Tibial artery (tissue), 4 donors: ENCODE measurements around the gene ACBD5.
"Not testable (repeated sequence)": the region's sequence is repeated elsewhere in the genome, so short reads cannot be mapped to it uniquely, and the experiment has no call there.

Experiments
- DNase-seq, 2 donors: peaks; one replicate each; pipeline ENCODE4 v3.0.0-alpha.2; 2019
- H3K27ac ChIP-seq, 2 donors: fragments of 200-600 bp; sonication (generic) in 1 of 2; 1 replicate in 1 of 2; 2 replicates in 1 of 2; pipeline ENCODE4 v1.5.1; 2018 to 2019; ENCODE audit warnings: mild to moderate bottlenecking in 1 of 2
- H3K27me3 ChIP-seq, 2 donors: fragments of 200-600 bp; sonication (generic) in 1 of 2; one replicate each; pipeline versions ENCODE4 v1.5.1 to v1.6.0; 2016 to 2019
- H3K36me3 ChIP-seq, 3 donors: fragments of 200-600 bp; sonication (generic) in 2 of 3; one replicate each; pipeline ENCODE4 v1.5.1; 2016 to 2019; ENCODE audit warnings: mild to moderate bottlenecking in 2 of 3
- H3K4me1 ChIP-seq, 4 donors: fragments of 200-600 bp; sonication (generic) in 2 of 4; 1 replicate in 3 of 4; 2 replicates in 1 of 4; pipeline ENCODE4 v1.5.1; 2016 to 2019
- H3K4me3 ChIP-seq, 2 donors: fragments of 200-600 bp; sonication (generic) in 1 of 2; 1 replicate in 1 of 2; 2 replicates in 1 of 2; pipeline ENCODE4 v1.5.1; 2018 to 2019; ENCODE audit warnings: mild to moderate bottlenecking in 2 of 2
- H3K9me3 ChIP-seq, 3 donors: fragments of 200-600 bp; sonication (generic) in 1 of 3; one replicate each; pipeline ENCODE4 v1.5.1; 2016 to 2019
- CTCF ChIP-seq, 2 experiments: fragments of 200-600 bp in 1 of 2; fragments of 450-650 bp in 1 of 2; IDR thresholded peaks; one replicate each; pipeline ENCODE4 v1.5.1; 2017 to 2019; ENCODE audit warnings: antibody characterized with exemption in 2 of 2, mild to moderate bottlenecking in 1 of 2, moderate library complexity in 1 of 2
- intact Hi-C: fragments of 100-400 bp; cut with DNase I; formaldehyde crosslinking; loops from one replicate; pipeline ENCODE4 v1.15.0; 2023; ENCODE audit warnings: low total_unique reads

The ACBD5 gene

GRCh38 chr10:27240212-27241009 lies at the start of gene ACBD5:
Gene ACBD5 (minus strand): TSS chr10:27240797. CDS start chr10:27240688, 109 bp downstream.
- Histone ChIP-seq H3K9me3 (no peaks in the 10 kb centered on the region), H3K27ac (peak within 1 kb of the TSS; percentile 96 to 98), H3K27me3 (no peaks in the 10 kb centered on the region), H3K4me1 (peaks cover 5 to 30% (median 18%) of the 10 kb centered on the region in 4 donors), H3K36me3 (no peaks in the 10 kb centered on the region), H3K4me3 (peak within 1 kb of the TSS; percentile 80)
- DNase-seq: peak; percentile 96 to 97
- TF ChIP-seq CTCF (IDR thresholded peaks at IDR 0.05): no peak
- intact Hi-C loops: loop anchor here (5.0 kb wide), 2 partner anchors 83 to 373 kb away; partner anchors contain the start of gene MASTL

- no peak for TF ChIP-seq CTCF (IDR thresholded peaks at IDR 0.05)
- Histone ChIP-seq H3K36me3 (no peaks in the 10 kb centered on the region), H3K27ac (no peak overlapping the region), H3K9me3 (no peaks in the 10 kb centered on the region), H3K4me1 (no peaks in the 10 kb centered on the region), H3K4me3 (no peak overlapping the region), H3K27me3 (no peaks in the 10 kb centered on the region)
- intact Hi-C loops: no loop called here
- DNase-seq: no peak
Observed at GRCh38 chr10:27285093-27285492, 44.5 kb upstream of the ACBD5 start.

GRCh38 chr10:27276581-27276980 lies 36.0 kb upstream of the ACBD5 start:
- no peaks in the 10 kb centered on the region for H3K36me3 ChIP-seq
- H3K27me3 ChIP-seq: peaks cover 0 to 11% of the 10 kb centered on the region in 2 donors
- no peak overlapping the region for H3K27ac ChIP-seq
- H3K9me3 ChIP-seq: no peaks in the 10 kb centered on the region
- H3K4me3 ChIP-seq: no peak overlapping the region
- H3K4me1 ChIP-seq: no peaks in the 10 kb centered on the region
- no peak for DNase-seq
- intact Hi-C loops: no loop called here
- no peak for TF ChIP-seq CTCF (IDR thresholded peaks at IDR 0.05)

GRCh38 chr10:27266025-27266424 lies 25.4 kb upstream of the ACBD5 start:
- H3K4me1 ChIP-seq, intact Hi-C loops, H3K4me3 ChIP-seq, H3K27me3 ChIP-seq, H3K36me3 ChIP-seq, H3K9me3 ChIP-seq, DNase-seq, H3K27ac ChIP-seq: not testable (repeated sequence)

GRCh38 chr10:27262788-27263187 lies 22.2 kb upstream of the ACBD5 start:
- intact Hi-C loops, H3K9me3 ChIP-seq, H3K36me3 ChIP-seq, H3K4me3 ChIP-seq, DNase-seq, H3K27ac ChIP-seq: not testable (repeated sequence)
- H3K27me3 ChIP-seq: peaks cover 0 to 40% of the 10 kb centered on the region in 2 donors
- peaks cover 0 to 12% (median 9%) of the 10 kb centered on the region in 4 donors for H3K4me1 ChIP-seq

GRCh38 chr10:27258838-27259812 lies 18.5 kb upstream of the ACBD5 start:
- DNase-seq: no peak
- Histone ChIP-seq H3K9me3 (no peaks in the 10 kb centered on the region), H3K4me1 (peaks cover 0 to 12% (median 9%) of the 10 kb centered on the region in 4 donors), H3K27ac (no peak overlapping the region), H3K27me3 (peaks cover 0 to 49% of the 10 kb centered on the region in 2 donors), H3K4me3 (peak overlapping the region; percentile 41 to 56), H3K36me3 (no peaks in the 10 kb centered on the region)
- intact Hi-C loops: no loop called here
- no peak for TF ChIP-seq CTCF (IDR thresholded peaks at IDR 0.05)
